ENCODE results near the gene POLR3G.

POLR3G gene

GRCh38 chr5:90488791-90489190 lies 14.1 kb downstream of the POLR3G start:
- DNase-seq (ENCODE audit: insufficient read length, low spot score), result no peak
- no peak for FAIRE-seq
- TF ChIP-seq POU2F2 (IDR thresholded peaks at IDR 0.05; ENCODE audit: low read depth, low read length) (no peak), POLR2AphosphoS5 (IDR thresholded peaks at IDR 0.05; ENCODE audit: low read depth, low read length) (no peak), SPI1 (IDR thresholded peaks at IDR 0.05; ENCODE audit: low read depth, low read length) (no peak), PAX5 (IDR thresholded peaks at IDR 0.05; ENCODE audit: insufficient read depth, low read length, severe bottlenecking) (no peak), POLR2A (IDR thresholded peaks at IDR 0.05; ENCODE audit: low read depth, low read length) (no peak), TAF1 (IDR thresholded peaks at IDR 0.05; ENCODE audit: low read depth, low read length) (no peak)

DNA sequence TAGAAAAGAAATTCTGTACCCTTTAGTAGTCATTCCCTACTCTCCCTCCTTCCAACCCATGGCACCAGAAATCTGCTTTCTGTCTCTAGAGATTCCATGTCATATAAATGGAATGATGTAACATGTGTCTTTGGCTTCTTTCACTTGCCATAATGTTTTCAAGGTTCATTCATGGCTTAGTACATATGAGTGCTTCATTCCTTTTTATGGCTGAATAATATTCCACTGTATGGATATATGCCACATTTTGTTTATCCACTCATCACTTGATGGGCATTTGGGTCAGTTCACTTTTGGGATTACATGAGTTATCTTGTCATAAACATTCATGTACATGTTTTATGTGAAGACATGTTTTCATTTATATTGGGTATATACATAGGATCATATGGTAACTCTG lies 19.4 kb downstream of the POLR3G start:
- DNase-seq (ENCODE audit: insufficient read length, low spot score), result no peak
- TF ChIP-seq PAX5 (IDR thresholded peaks at IDR 0.05; ENCODE audit: insufficient read depth, low read length, severe bottlenecking), result no peak
- TF ChIP-seq POLR2A (IDR thresholded peaks at IDR 0.05; ENCODE audit: low read depth, low read length), result no peak
- no peak for TF ChIP-seq SPI1 (IDR thresholded peaks at IDR 0.05; ENCODE audit: low read depth, low read length)
- no peak for TF ChIP-seq POU2F2 (IDR thresholded peaks at IDR 0.05; ENCODE audit: low read depth, low read length)
- TF ChIP-seq TAF1 (IDR thresholded peaks at IDR 0.05; ENCODE audit: low read depth, low read length), result no peak
- no peak for TF ChIP-seq POLR2AphosphoS5 (IDR thresholded peaks at IDR 0.05; ENCODE audit: low read depth, low read length)
- FAIRE-seq, result peak; percentile 77

DNA sequence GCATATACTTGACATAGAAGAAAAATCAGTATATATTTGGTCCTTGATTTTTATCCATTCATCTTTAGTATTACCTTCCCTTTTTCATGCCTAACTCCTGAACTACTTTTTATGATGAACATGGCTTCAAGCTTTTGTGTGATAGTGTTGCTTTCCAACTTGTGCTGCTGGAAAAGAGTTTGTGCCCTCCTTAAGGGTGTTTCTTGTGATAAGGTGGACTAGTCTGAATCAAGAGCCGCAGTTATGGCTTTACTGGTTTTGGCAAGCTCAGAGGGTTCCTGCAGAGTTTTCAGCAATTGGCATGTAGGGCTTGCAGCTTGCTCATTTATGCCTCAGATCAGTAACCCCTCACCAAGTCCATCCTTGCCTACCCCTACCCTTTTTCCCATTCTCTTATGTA lies 20.5 kb downstream of the POLR3G start:
- no peak for TF ChIP-seq SPI1 (IDR thresholded peaks at IDR 0.05; ENCODE audit: low read depth, low read length)
- TF ChIP-seq PAX5 (IDR thresholded peaks at IDR 0.05; ENCODE audit: insufficient read depth, low read length, severe bottlenecking), result no peak
- TF ChIP-seq POLR2AphosphoS5 (IDR thresholded peaks at IDR 0.05; ENCODE audit: low read depth, low read length), result no peak
- TF ChIP-seq POLR2A (IDR thresholded peaks at IDR 0.05; ENCODE audit: low read depth, low read length), result no peak
- TF ChIP-seq TAF1 (IDR thresholded peaks at IDR 0.05; ENCODE audit: low read depth, low read length), result no peak
- no peak for TF ChIP-seq POU2F2 (IDR thresholded peaks at IDR 0.05; ENCODE audit: low read depth, low read length)
- FAIRE-seq (no peak), DNase-seq (ENCODE audit: insufficient read length, low spot score) (no peak)

DNA sequence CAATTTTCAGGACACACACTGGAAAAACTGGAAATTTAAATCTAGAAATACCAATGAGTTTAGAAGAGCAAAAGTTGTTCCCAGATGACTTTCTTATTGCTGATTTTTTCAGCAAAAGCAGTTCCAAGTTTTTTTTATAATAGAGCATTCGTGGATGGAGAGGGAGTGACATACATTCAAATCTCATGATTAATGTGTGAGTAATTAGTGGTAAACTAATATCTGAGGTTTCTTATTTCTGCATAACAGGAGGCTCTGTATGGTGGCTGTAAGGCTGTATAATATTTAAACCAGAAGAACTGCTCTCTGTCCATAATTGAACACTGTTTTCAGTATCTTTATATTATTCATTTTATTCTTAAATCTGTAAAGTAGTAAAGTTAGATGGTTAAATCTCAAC lies 28.9 kb downstream of the POLR3G start:
- FAIRE-seq (no peak), DNase-seq (ENCODE audit: insufficient read length, low spot score) (no peak)
- TF ChIP-seq PAX5 (IDR thresholded peaks at IDR 0.05; ENCODE audit: insufficient read depth, low read length, severe bottlenecking) (no peak), POLR2A (IDR thresholded peaks at IDR 0.05; ENCODE audit: low read depth, low read length) (no peak)

- FAIRE-seq, result no peak
- DNase-seq (ENCODE audit: insufficient read length, low spot score), result no peak
- TF ChIP-seq TAF1 (IDR thresholded peaks at IDR 0.05; ENCODE audit: low read depth, low read length) (no peak), POU2F2 (IDR thresholded peaks at IDR 0.05; ENCODE audit: low read depth, low read length) (no peak), POLR2A (IDR thresholded peaks at IDR 0.05; ENCODE audit: low read depth, low read length) (no peak), PAX5 (IDR thresholded peaks at IDR 0.05; ENCODE audit: insufficient read depth, low read length, severe bottlenecking) (no peak), SPI1 (IDR thresholded peaks at IDR 0.05; ENCODE audit: low read depth, low read length) (no peak), POLR2AphosphoS5 (IDR thresholded peaks at IDR 0.05; ENCODE audit: low read depth, low read length) (no peak)
Observed at GRCh38 chr5:90504743-90505142, 30.1 kb downstream of the POLR3G start.

DNA sequence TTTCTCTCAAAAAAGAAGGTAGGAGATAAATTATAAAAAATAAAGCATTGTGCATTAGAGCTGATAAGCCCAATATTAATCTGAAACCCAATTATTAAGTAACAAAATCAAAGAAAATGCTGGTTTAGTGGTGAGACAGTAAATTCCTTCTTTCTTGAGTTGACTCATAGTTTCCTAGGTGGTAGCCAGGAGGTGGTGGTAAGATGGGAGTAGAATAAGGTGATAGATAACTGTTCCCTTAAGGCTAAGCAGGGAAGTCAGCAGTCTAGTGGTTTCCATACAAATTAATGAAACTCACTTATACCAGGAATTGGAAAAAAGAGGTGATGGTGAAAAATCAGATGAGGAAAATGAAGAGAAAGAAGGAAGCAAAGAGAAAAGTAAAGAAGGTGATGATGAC lies 31.6 kb downstream of the POLR3G start:
- DNase-seq (ENCODE audit: insufficient read length, low spot score) (no peak), FAIRE-seq (no peak)
- TF ChIP-seq PAX5 (IDR thresholded peaks at IDR 0.05; ENCODE audit: insufficient read depth, low read length, severe bottlenecking), result no peak
- no peak for TF ChIP-seq POLR2A (IDR thresholded peaks at IDR 0.05; ENCODE audit: low read depth, low read length)
- TF ChIP-seq POU2F2 (IDR thresholded peaks at IDR 0.05; ENCODE audit: low read depth, low read length), result no peak

- DNase-seq (ENCODE audit: insufficient read length, low spot score) (no peak), FAIRE-seq (no peak)
- TF ChIP-seq TAF1 (IDR thresholded peaks at IDR 0.05; ENCODE audit: low read depth, low read length), result no peak
- no peak for TF ChIP-seq POLR2A (IDR thresholded peaks at IDR 0.05; ENCODE audit: low read depth, low read length)
- TF ChIP-seq POU2F2 (IDR thresholded peaks at IDR 0.05; ENCODE audit: low read depth, low read length), result no peak
- TF ChIP-seq PAX5 (IDR thresholded peaks at IDR 0.05; ENCODE audit: insufficient read depth, low read length, severe bottlenecking), result no peak
- no peak for TF ChIP-seq POLR2AphosphoS5 (IDR thresholded peaks at IDR 0.05; ENCODE audit: low read depth, low read length)
- TF ChIP-seq SPI1 (IDR thresholded peaks at IDR 0.05; ENCODE audit: low read depth, low read length), result no peak
Observed at GRCh38 chr5:90510438-90510837, 35.8 kb downstream of the POLR3G start.

- TF ChIP-seq POLR2AphosphoS5 (IDR thresholded peaks at IDR 0.05; ENCODE audit: low read depth, low read length), result no peak
- TF ChIP-seq POLR2A (IDR thresholded peaks at IDR 0.05; ENCODE audit: low read depth, low read length), result no peak
- no peak for TF ChIP-seq POU2F2 (IDR thresholded peaks at IDR 0.05; ENCODE audit: low read depth, low read length)
- no peak for TF ChIP-seq TAF1 (IDR thresholded peaks at IDR 0.05; ENCODE audit: low read depth, low read length)
- TF ChIP-seq PAX5 (IDR thresholded peaks at IDR 0.05; ENCODE audit: insufficient read depth, low read length, severe bottlenecking), result no peak
- TF ChIP-seq SPI1 (IDR thresholded peaks at IDR 0.05; ENCODE audit: low read depth, low read length), result no peak
- FAIRE-seq, result no peak
- no peak for DNase-seq (ENCODE audit: insufficient read length, low spot score)
Observed at GRCh38 chr5:90514520-90514919, 39.9 kb downstream of the POLR3G start.

DNA sequence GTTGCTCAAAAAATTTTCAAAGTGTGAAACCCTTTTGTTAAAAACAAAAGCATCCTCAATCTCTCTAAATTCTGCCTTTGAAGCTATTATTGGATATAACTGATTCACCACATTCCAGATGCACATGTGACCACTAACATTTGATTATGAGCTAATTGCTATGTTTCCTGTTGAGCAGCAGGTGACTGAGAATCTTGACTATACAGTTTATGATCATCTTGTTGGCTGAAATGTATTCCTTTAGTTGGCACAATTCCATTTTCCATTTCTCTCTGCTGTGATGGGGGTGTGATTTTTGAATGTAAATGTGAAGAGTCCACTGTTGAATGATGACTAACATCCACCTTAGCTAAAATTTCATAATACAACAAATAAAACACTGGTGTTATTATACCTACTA lies 44.0 kb downstream of the POLR3G start:
- no peak for TF ChIP-seq POLR2A (IDR thresholded peaks at IDR 0.05; ENCODE audit: low read depth, low read length)
- TF ChIP-seq SPI1 (IDR thresholded peaks at IDR 0.05; ENCODE audit: low read depth, low read length), result no peak
- TF ChIP-seq POLR2AphosphoS5 (IDR thresholded peaks at IDR 0.05; ENCODE audit: low read depth, low read length), result no peak
- TF ChIP-seq PAX5 (IDR thresholded peaks at IDR 0.05; ENCODE audit: insufficient read depth, low read length, severe bottlenecking), result no peak
- no peak for TF ChIP-seq POU2F2 (IDR thresholded peaks at IDR 0.05; ENCODE audit: low read depth, low read length)
- no peak for TF ChIP-seq TAF1 (IDR thresholded peaks at IDR 0.05; ENCODE audit: low read depth, low read length)
- FAIRE-seq (peak; percentile 20), DNase-seq (ENCODE audit: insufficient read length, low spot score) (no peak)

DNA sequence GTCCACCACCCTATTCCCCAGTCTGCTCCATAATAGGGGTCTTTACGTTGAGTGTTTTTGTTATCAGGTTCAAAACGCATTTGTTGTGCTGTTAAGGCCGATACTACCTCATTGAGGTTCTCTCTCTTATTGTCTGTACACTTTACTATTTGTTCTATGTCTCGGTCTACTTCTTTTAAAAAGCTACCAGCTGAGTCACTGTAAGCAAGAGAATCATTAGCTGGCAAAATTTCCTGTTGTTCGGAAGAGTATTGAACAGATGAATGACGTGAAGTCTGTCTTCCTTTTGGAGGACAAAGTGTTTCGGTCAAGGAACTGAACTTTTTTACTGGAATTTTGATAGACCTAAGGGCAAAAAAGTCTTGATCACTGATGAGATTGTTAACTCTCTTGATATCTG lies 44.4 kb downstream of the POLR3G start:
- DNase-seq (ENCODE audit: insufficient read length, low spot score) (no peak), FAIRE-seq (no peak)
- no peak for TF ChIP-seq POU2F2 (IDR thresholded peaks at IDR 0.05; ENCODE audit: low read depth, low read length)
- no peak for TF ChIP-seq PAX5 (IDR thresholded peaks at IDR 0.05; ENCODE audit: insufficient read depth, low read length, severe bottlenecking)
- TF ChIP-seq POLR2A (IDR thresholded peaks at IDR 0.05; ENCODE audit: low read depth, low read length), result no peak

All from GM12891 (cell line).